ENCODE measurements around the gene SIM1.

The SIM1 gene

DNA sequence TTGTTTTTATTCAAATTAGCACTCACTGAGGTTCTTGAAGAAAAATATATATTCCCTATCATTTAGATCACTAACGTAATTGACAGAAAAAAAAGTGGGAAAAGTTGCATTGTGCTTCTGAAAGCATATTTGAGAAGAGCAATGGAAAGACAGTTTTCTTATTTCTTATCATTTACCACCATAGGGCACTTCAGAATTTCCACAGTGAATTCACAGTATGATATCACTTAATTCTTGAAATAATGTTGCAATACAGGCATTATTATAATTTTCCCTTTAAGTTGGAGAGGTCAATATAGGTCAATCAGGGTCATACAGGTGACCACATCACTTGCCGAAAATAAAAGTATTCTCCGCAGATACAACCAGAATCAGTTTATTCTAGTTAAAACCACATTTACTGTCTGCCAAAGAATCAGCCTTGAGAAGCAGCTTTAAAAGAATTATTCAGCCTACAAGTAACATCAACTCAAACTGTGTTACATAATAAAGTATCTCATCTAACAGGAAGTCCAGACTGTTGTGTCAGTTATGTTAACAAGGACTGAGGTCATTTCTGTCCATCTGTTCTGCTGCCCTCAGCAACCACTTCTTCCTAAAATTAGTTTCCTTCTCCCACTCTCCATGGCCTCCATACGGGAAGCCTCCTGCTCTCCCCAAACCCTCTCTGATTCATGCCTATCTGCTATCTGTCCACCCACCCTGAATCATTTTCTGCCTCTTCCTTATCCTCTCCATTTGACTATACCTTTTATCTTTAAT, 121.2 kb downstream of the SIM1 start:
- no peak for DNase-seq
- no peak overlapping the region for H3K4me3 ChIP-seq (ENCODE audit: insufficient read depth, low read depth, low read length, poor library complexity, severe bottlenecking)
- no peaks in the 10 kb centered on the region for H3K4me1 ChIP-seq (ENCODE audit: control insufficient read depth, insufficient read depth, low read length, poor library complexity, severe bottlenecking)

GRCh38 chr6:100342830-100343229, 121.9 kb downstream of the SIM1 start:
- Histone ChIP-seq H3K4me1 (ENCODE audit: control insufficient read depth, insufficient read depth, low read length, poor library complexity, severe bottlenecking) (no peaks in the 10 kb centered on the region), H3K36me3 (ENCODE audit: control insufficient read depth, insufficient read depth, low read length) (no peaks in the 10 kb centered on the region), H3K4me3 (ENCODE audit: insufficient read depth, low read depth, low read length, poor library complexity, severe bottlenecking) (no peak overlapping the region), H3K9me3 (ENCODE audit: control insufficient read depth, low read length) (no peaks in the 10 kb centered on the region), H3K27me3 (replicated peaks; ENCODE audit: control insufficient read depth, insufficient read depth, low read length, poor library complexity, severe bottlenecking) (no peaks in the 10 kb centered on the region), H3K27ac (ENCODE audit: insufficient read depth, low read length, poor library complexity, severe bottlenecking) (no peak overlapping the region)
- DNase-seq, result no peak

More for the DNA sequence above, 121.2 kb downstream of the SIM1 start:
- H3K27ac ChIP-seq (ENCODE audit: insufficient read depth, low read length, poor library complexity, severe bottlenecking), result no peak overlapping the region
- H3K9me3 ChIP-seq (ENCODE audit: control insufficient read depth, low read length), result no peaks in the 10 kb centered on the region
- no peaks in the 10 kb centered on the region for H3K27me3 ChIP-seq (replicated peaks; ENCODE audit: control insufficient read depth, insufficient read depth, low read length, poor library complexity, severe bottlenecking)
- H3K36me3 ChIP-seq (ENCODE audit: control insufficient read depth, insufficient read depth, low read length), result no peaks in the 10 kb centered on the region

- H3K4me3 ChIP-seq (ENCODE audit: insufficient read depth, low read depth, low read length, poor library complexity, severe bottlenecking), result no peak overlapping the region
- H3K9me3 ChIP-seq (ENCODE audit: control insufficient read depth, low read length), result no peaks in the 10 kb centered on the region
- H3K27ac ChIP-seq (ENCODE audit: insufficient read depth, low read length, poor library complexity, severe bottlenecking), result no peak overlapping the region
- no peak for DNase-seq
- H3K4me1 ChIP-seq (ENCODE audit: control insufficient read depth, insufficient read depth, low read length, poor library complexity, severe bottlenecking), result no peaks in the 10 kb centered on the region
- no peaks in the 10 kb centered on the region for H3K27me3 ChIP-seq (replicated peaks; ENCODE audit: control insufficient read depth, insufficient read depth, low read length, poor library complexity, severe bottlenecking)
- H3K36me3 ChIP-seq (ENCODE audit: control insufficient read depth, insufficient read depth, low read length), result no peaks in the 10 kb centered on the region
Measured at GRCh38 chr6:100339574-100340255, 125.0 kb downstream of the SIM1 start.

- Histone ChIP-seq H3K4me3 (ENCODE audit: insufficient read depth, low read depth, low read length, poor library complexity, severe bottlenecking) (no peak overlapping the region), H3K4me1 (ENCODE audit: control insufficient read depth, insufficient read depth, low read length, poor library complexity, severe bottlenecking) (no peaks in the 10 kb centered on the region), H3K36me3 (ENCODE audit: control insufficient read depth, insufficient read depth, low read length) (no peaks in the 10 kb centered on the region), H3K9me3 (ENCODE audit: control insufficient read depth, low read length) (no peaks in the 10 kb centered on the region), H3K27me3 (replicated peaks; ENCODE audit: control insufficient read depth, insufficient read depth, low read length, poor library complexity, severe bottlenecking) (no peaks in the 10 kb centered on the region), H3K27ac (ENCODE audit: insufficient read depth, low read length, poor library complexity, severe bottlenecking) (no peak overlapping the region)
- no peak for DNase-seq
Measured at GRCh38 chr6:100338090-100338489, 126.6 kb downstream of the SIM1 start.

DNA sequence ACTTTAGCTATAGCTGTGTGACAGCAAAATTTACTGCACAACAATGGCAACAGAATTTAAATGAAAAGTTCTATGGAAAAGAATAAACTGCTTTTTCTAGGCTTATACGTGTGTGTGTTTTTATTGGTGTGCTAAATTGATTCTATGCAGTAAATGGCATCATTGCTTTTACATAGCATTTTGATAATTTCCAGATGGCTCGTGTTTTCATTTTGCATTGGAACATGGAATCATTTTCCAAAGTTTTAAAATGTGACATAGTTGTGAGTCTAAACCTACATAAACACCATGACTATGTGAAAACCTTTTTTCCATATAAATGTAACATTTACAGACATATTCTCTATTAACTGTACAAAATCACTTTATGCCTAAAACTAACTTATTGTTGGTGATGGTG, 127.8 kb downstream of the SIM1 start:
- Histone ChIP-seq H3K27me3 (replicated peaks; ENCODE audit: control insufficient read depth, insufficient read depth, low read length, poor library complexity, severe bottlenecking) (no peaks in the 10 kb centered on the region), H3K36me3 (ENCODE audit: control insufficient read depth, insufficient read depth, low read length) (no peaks in the 10 kb centered on the region), H3K27ac (ENCODE audit: insufficient read depth, low read length, poor library complexity, severe bottlenecking) (no peak overlapping the region), H3K9me3 (ENCODE audit: control insufficient read depth, low read length) (no peaks in the 10 kb centered on the region), H3K4me3 (ENCODE audit: insufficient read depth, low read depth, low read length, poor library complexity, severe bottlenecking) (no peak overlapping the region), H3K4me1 (ENCODE audit: control insufficient read depth, insufficient read depth, low read length, poor library complexity, severe bottlenecking) (no peaks in the 10 kb centered on the region)
- DNase-seq, result no peak

- DNase-seq, result no peak
- H3K27ac ChIP-seq (ENCODE audit: insufficient read depth, low read length, poor library complexity, severe bottlenecking), result no peak overlapping the region
- H3K9me3 ChIP-seq (ENCODE audit: control insufficient read depth, low read length), result no peaks in the 10 kb centered on the region
- no peak overlapping the region for H3K4me3 ChIP-seq (ENCODE audit: insufficient read depth, low read depth, low read length, poor library complexity, severe bottlenecking)
- H3K27me3 ChIP-seq (replicated peaks; ENCODE audit: control insufficient read depth, insufficient read depth, low read length, poor library complexity, severe bottlenecking), result no peaks in the 10 kb centered on the region
- no peaks in the 10 kb centered on the region for H3K36me3 ChIP-seq (ENCODE audit: control insufficient read depth, insufficient read depth, low read length)
- H3K4me1 ChIP-seq (ENCODE audit: control insufficient read depth, insufficient read depth, low read length, poor library complexity, severe bottlenecking), result no peaks in the 10 kb centered on the region
Measured at GRCh38 chr6:100335991-100336390, 128.7 kb downstream of the SIM1 start.

All from effector memory CD4-positive, alpha-beta T cell (primary cell).